Suprapubic skin (tissue), 4 donors: ENCODE data around the gene AMDHD1. TPM values are rescaled to one million over a fixed set of nuclear protein-coding genes. Genes with fewer than 3 reads are reported as not detected.
A peak's percentile ranks its signal among the peaks of the same experiment; 100 is the strongest.

Source experiments
- DNase-seq, 2 donors: peaks; one replicate each; pipeline ENCODE4 v3.0.0-alpha.2; 2019; ENCODE audit warnings: low spot score in 2 of 2
- H3K27ac ChIP-seq: fragments of 200-600 bp; sonication (generic); one replicate; pipeline ENCODE4 v1.5.1; 2019
- H3K27me3 ChIP-seq: fragments of 200-600 bp; sonication (generic); one replicate; pipeline ENCODE4 v1.5.1; 2019
- H3K36me3 ChIP-seq: fragments of 200-600 bp; sonication (generic); one replicate; pipeline ENCODE4 v1.5.1; 2019
- H3K4me1 ChIP-seq: fragments of 200-600 bp; sonication (generic); one replicate; pipeline ENCODE4 v1.5.1; 2019
- H3K4me3 ChIP-seq: fragments of 200-600 bp; sonication (generic); one replicate; pipeline ENCODE4 v1.5.1; 2019; ENCODE audit warnings: mild to moderate bottlenecking
- H3K9me3 ChIP-seq: fragments of 200-600 bp; sonication (generic); one replicate; pipeline ENCODE4 v1.5.1; 2019
- EP300 ChIP-seq: sonication (generic); formaldehyde crosslinking; IDR thresholded peaks from one replicate; pipeline ENCODE4 v1.6.1; 2017; ENCODE audit warnings: antibody characterized with exemption
- POLR2A ChIP-seq, 2 donors: fragments of 450-650 bp; IDR thresholded peaks; one replicate each; pipeline ENCODE4 v1.6.1; 2017; ENCODE audit warnings: antibody characterized with exemption in 2 of 2, mild to moderate bottlenecking in 2 of 2, moderate library complexity in 2 of 2
- POLR2AphosphoS5 ChIP-seq, 3 donors: sonication (generic); formaldehyde crosslinking; IDR thresholded peaks; one replicate each; pipeline ENCODE4 v1.6.1; 2017; ENCODE audit warnings: antibody characterized with exemption in 3 of 3
- WGBS: methylation state at CpG from one replicate; pipeline ENCODE4 v1.1.5; 2018; 5-methylcytosine and 5-hydroxymethylcytosine counted together
- total RNA-seq, 4 donors: library from RNA; depleted of rRNA; stranded (reverse); fragments of >200 nt; gene quantifications; one replicate each; pipeline ENCODE4 v1.1.0, GENCODE V29; 2016
- TF ChIP-seq, protein P1 (sequence below), 2 donors: fragments of 200-600 bp in 1 of 2; fragments of 450-650 bp in 1 of 2; sonication (generic) in 1 of 2; IDR thresholded peaks; one replicate each; pipeline ENCODE4 v1.5.1; 2016 to 2019; ENCODE audit warnings: antibody characterized with exemption in 2 of 2, mild to moderate bottlenecking in 1 of 2, moderate library complexity in 1 of 2

AMDHD1 gene
- total RNA-seq, 4 donors from 2014 or later, result 0.73 to 1.8 (median 1.2) TPM

DNA sequence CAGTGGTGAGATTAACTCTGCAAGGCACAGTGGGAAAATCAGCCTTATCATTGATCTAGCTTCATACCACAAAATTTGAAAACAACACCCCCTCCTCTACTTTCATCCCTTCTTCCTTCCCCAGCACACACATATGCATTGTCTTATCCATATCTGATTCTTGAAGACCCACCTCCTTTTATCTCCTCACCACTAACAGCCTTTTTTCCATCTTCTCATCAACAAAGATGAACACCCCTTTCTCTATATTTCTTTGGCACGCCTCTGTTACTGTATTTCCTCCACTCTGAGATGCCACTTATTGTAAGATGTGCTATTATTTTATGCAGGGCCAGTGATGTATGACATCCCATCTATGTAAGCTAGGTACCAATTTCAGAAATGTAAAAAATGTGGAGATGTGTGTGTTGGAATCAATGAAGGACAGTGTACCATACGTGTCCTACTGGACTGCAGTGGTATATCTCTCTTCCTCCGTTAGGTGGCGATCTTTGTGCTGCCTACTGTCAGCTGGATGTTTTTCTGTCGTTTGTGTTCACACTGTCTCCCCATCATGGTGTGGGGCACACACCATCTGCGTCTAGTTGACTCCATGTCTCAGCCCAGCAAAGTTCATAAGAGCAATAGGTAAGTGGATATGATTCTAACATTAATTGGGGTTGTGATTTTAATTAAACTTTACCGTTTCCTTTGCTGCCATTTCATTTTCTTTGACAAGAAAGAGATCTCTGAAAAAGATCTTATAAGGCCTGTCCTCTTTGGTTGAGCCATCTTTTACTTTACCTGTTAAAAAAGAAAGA, 24.7 kb upstream of the AMDHD1 start:
- WGBS, result 23% methylated on average over 7 of the region's 7 CpGs
- Histone ChIP-seq H3K9me3 (no peaks in the 10 kb centered on the region), H3K27ac (no peak overlapping the region), H3K4me3 (no peak overlapping the region), H3K27me3 (no peaks in the 10 kb centered on the region), H3K36me3 (no peaks in the 10 kb centered on the region), H3K4me1 (no peaks in the 10 kb centered on the region)
- TF ChIP-seq POLR2A (IDR thresholded peaks at IDR 0.05), result no peak
- TF ChIP-seq EP300, result no peak
- TF ChIP-seq, protein P1, sequence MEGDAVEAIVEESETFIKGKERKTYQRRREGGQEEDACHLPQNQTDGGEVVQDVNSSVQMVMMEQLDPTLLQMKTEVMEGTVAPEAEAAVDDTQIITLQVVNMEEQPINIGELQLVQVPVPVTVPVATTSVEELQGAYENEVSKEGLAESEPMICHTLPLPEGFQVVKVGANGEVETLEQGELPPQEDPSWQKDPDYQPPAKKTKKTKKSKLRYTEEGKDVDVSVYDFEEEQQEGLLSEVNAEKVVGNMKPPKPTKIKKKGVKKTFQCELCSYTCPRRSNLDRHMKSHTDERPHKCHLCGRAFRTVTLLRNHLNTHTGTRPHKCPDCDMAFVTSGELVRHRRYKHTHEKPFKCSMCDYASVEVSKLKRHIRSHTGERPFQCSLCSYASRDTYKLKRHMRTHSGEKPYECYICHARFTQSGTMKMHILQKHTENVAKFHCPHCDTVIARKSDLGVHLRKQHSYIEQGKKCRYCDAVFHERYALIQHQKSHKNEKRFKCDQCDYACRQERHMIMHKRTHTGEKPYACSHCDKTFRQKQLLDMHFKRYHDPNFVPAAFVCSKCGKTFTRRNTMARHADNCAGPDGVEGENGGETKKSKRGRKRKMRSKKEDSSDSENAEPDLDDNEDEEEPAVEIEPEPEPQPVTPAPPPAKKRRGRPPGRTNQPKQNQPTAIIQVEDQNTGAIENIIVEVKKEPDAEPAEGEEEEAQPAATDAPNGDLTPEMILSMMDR (IDR thresholded peaks at IDR 0.05), result peak; percentile 54 to 84
- TF ChIP-seq POLR2AphosphoS5 (IDR thresholded peaks at IDR 0.05), result no peak
- DNase-seq, result no peak

DNA sequence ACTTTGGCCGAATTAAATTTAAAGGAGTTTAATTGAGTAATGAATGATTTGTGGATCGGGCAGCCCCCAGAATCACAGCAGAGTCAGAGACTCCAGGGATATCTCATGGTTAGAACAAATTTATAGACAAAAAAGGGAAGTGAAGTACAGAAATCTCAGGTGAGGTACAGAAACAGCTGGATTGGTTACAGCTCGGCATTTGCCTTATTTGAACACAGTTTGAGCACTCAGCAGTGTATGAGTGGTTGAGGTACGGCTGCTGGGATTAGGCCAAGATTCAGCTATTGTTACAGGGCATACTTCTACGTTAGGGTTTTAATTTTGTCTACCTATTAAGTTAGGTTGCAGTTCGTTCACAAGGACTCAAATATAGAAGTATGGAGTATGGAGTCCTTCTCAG, 24.0 kb upstream of the AMDHD1 start:
- no peak for DNase-seq
- Histone ChIP-seq H3K27me3 (no peaks in the 10 kb centered on the region), H3K27ac (no peak overlapping the region), H3K4me1 (no peaks in the 10 kb centered on the region), H3K4me3 (no peak overlapping the region), H3K9me3 (no peaks in the 10 kb centered on the region), H3K36me3 (no peaks in the 10 kb centered on the region)
- WGBS, result 82% methylated on average over 6 of the region's 6 CpGs
- TF ChIP-seq, protein P1 (IDR thresholded peaks at IDR 0.05), result no peak
- no peak for TF ChIP-seq EP300
- no peak for TF ChIP-seq POLR2A (IDR thresholded peaks at IDR 0.05)
- TF ChIP-seq POLR2AphosphoS5 (IDR thresholded peaks at IDR 0.05), result no peak

DNA sequence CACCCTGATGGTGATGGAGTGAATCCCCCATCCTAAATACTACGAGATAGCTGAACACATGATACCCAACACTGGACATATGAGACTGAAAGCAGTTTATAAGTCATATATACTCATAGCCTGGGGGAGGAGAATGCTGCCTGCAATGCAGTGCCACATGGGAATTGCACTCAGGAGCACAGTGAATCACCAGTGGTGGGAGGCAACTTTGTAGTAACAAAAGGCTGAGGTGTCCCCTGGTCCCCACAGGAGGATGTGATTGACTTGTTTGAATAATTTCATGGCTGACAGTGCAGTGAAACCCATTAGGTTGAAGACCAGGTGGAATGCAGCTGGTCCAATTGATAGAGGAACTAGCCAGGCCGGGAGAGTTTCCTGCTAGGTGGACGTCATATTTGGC, 20.9 kb upstream of the AMDHD1 start:
- no peak overlapping the region for H3K4me3 ChIP-seq
- WGBS, result 52% methylated on average over 2 of the region's 3 CpGs
- no peak for DNase-seq

DNA sequence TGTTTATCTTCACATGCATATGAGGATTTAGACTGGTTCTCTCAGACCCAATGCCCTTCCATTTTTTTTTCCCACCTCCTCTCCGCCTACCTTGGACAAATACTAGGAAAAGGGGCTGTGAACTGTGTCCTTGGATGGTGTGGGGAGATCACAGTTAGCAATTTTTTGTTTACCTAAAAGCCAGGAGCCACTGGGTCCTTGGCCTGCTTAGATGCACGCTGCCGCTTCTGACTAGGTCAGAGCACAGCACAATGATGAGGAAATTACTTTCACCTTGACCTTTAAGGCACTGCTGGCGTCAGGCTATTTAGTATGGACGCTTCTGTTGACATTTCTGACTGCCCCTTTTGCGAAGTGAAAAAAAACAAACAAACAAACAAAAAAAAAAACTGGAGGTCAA, 2.6 kb upstream of the AMDHD1 start:
- 84% methylated on average over 6 of the region's 6 CpGs for WGBS

More for the DNA sequence above, 20.9 kb upstream of the AMDHD1 start:
- Histone ChIP-seq H3K4me1 (no peaks in the 10 kb centered on the region), H3K27me3 (no peaks in the 10 kb centered on the region), H3K9me3 (no peaks in the 10 kb centered on the region), H3K36me3 (no peaks in the 10 kb centered on the region), H3K27ac (no peak overlapping the region)
- TF ChIP-seq, protein P1 (IDR thresholded peaks at IDR 0.05), result no peak
- TF ChIP-seq POLR2A (IDR thresholded peaks at IDR 0.05) (no peak), POLR2AphosphoS5 (IDR thresholded peaks at IDR 0.05) (no peak), EP300 (no peak)

DNA sequence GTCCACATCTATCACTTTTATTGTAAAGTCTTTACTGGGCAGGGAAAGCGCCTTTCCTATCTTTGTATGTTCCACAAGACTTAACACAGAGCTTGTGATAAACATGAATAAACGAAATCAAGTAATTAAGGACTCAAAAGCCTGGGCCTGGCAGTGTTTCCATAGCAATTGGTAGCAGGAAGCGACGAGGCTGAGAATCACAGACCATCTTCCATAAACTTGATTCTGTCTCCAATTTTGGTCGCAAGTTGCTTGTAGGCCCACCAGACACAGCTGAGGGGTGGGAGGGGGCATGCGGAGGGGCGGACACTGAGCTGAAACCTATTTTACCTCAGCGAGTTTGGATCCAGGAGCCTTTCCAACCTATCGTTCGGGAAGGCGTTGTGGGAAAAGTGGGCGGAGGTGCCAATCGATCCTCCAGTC, 1.0 kb upstream of the AMDHD1 start:
- Histone ChIP-seq H3K27ac (peak overlapping the region; percentile 86), H3K4me3 (peak overlapping the region; percentile 92), H3K4me1 (peaks cover 13% of the 10 kb centered on the region), H3K27me3 (no peaks in the 10 kb centered on the region), H3K36me3 (no peaks in the 10 kb centered on the region), H3K9me3 (no peaks in the 10 kb centered on the region)
- TF ChIP-seq POLR2AphosphoS5 (IDR thresholded peaks at IDR 0.05) (no peak), POLR2A (IDR thresholded peaks at IDR 0.05) (no peak), EP300 (no peak)
- TF ChIP-seq, protein P1 (IDR thresholded peaks at IDR 0.05), result no peak
- DNase-seq, result no peak
- 12% methylated on average over 13 of the region's 13 CpGs for WGBS

More for the DNA sequence above, 2.6 kb upstream of the AMDHD1 start:
- no peak overlapping the region for H3K4me3 ChIP-seq
- H3K4me1 ChIP-seq, result peaks cover 13% of the 10 kb centered on the region
- DNase-seq, result no peak
- H3K9me3 ChIP-seq, result no peaks in the 10 kb centered on the region
- H3K36me3 ChIP-seq, result no peaks in the 10 kb centered on the region
- no peak overlapping the region for H3K27ac ChIP-seq
- TF ChIP-seq, protein P1 (IDR thresholded peaks at IDR 0.05), result no peak
- no peak for TF ChIP-seq EP300
- no peak for TF ChIP-seq POLR2AphosphoS5 (IDR thresholded peaks at IDR 0.05)
- TF ChIP-seq POLR2A (IDR thresholded peaks at IDR 0.05), result no peak
- H3K27me3 ChIP-seq, result no peaks in the 10 kb centered on the region
